Fibroblast of lung (primary cell): ENCODE results near the gene NKTR. TPM values are rescaled to one million over a fixed set of nuclear protein-coding genes. Genes with fewer than 3 reads are reported as not detected.

Experiments used
- DNase-seq, 2 donors: peaks; one replicate each; pipeline versions ENCODE4 v3.0.0 to v3.0.0-alpha.2; 2010; ENCODE audit warnings: low read depth in 2 of 2
- H2AFZ ChIP-seq: 2 replicates; pipeline ENCODE4 v1.5.1; 2012; ENCODE audit warnings: low read length, control low read depth, inconsistent platforms
- H3K27ac ChIP-seq: 2 replicates; pipeline ENCODE4 v1.5.1; 2011; ENCODE audit warnings: low read length, control low read depth; ENCODE audit not compliant: insufficient read depth
- H3K27me3 ChIP-seq: 2 replicates; pipeline ENCODE4 v1.5.1; 2011; ENCODE audit warnings: mild to moderate bottlenecking, low read length; ENCODE audit not compliant: control insufficient read depth, insufficient read depth
- H3K36me3 ChIP-seq: 2 replicates; pipeline ENCODE4 v1.5.1; 2011; ENCODE audit warnings: low read length; ENCODE audit not compliant: control insufficient read depth, insufficient read depth
- H3K4me1 ChIP-seq: 2 replicates; pipeline ENCODE4 v1.5.1; 2011; ENCODE audit warnings: low read length; ENCODE audit not compliant: control insufficient read depth, insufficient read depth; ENCODE audit errors: extremely low read depth
- H3K4me2 ChIP-seq: 2 replicates; pipeline ENCODE4 v1.5.1; 2011; ENCODE audit warnings: low read length, control low read depth; ENCODE audit not compliant: insufficient read depth; ENCODE audit errors: extremely low read depth
- H3K4me3 ChIP-seq, 4 experiments: fragments of 200-600 bp in 1 of 4; sonication (generic) in 1 of 4; replicated peaks in 1 of 4; 2 replicates each; pipeline ENCODE4 v1.5.1; 2011 to 2016; ENCODE audit warnings: low read length in 4 of 4, low read depth in 3 of 4, mild to moderate bottlenecking in 3 of 4, control low read depth in 2 of 4, inconsistent platforms in 1 of 4, mixed read lengths in 1 of 4; ENCODE audit not compliant: insufficient read depth in 1 of 4; ENCODE audit errors: control extremely low read depth in 1 of 4
- H3K79me2 ChIP-seq: 2 replicates; pipeline ENCODE4 v1.5.1; 2012; ENCODE audit warnings: mild to moderate bottlenecking, low read length, inconsistent platforms; ENCODE audit not compliant: control insufficient read depth, insufficient read depth
- H3K9ac ChIP-seq: 2 replicates; pipeline ENCODE4 v1.5.1; 2011; ENCODE audit warnings: mild to moderate bottlenecking, low read length, control low read depth; ENCODE audit not compliant: insufficient read depth
- H3K9me3 ChIP-seq: 2 replicates; pipeline ENCODE4 v1.5.1; 2012; ENCODE audit warnings: low read depth, low read length; ENCODE audit not compliant: control insufficient read depth, insufficient read depth
- H4K20me1 ChIP-seq: 2 replicates; pipeline ENCODE4 v1.5.1; 2011; ENCODE audit warnings: low read length; ENCODE audit not compliant: control insufficient read depth, insufficient read depth; ENCODE audit errors: extremely low read depth
- CTCF ChIP-seq, 2 donors: IDR thresholded peaks in 1 of 2; conservative IDR thresholded peaks in 1 of 2; 1 replicate in 1 of 2; 2 replicates in 1 of 2; pipeline ENCODE4 v1.5.1; 2011 to 2012; ENCODE audit warnings: low read length in 2 of 2, control low read depth in 1 of 2, inconsistent platforms in 1 of 2, low read depth in 1 of 2, mild to moderate bottlenecking in 1 of 2
- EZH2 ChIP-seq: IDR thresholded peaks from 2 replicates; pipeline ENCODE4 v1.5.1; 2012; ENCODE audit warnings: low read length, control low read depth, mild to moderate bottlenecking; ENCODE audit errors: missing control alignments
- polyA plus RNA-seq, 2 donors: library from polyadenylated mRNA; depleted of rRNA in 1 of 2; stranded (reverse) in 1 of 2; unstranded in 1 of 2; fragments of >200 nt; gene quantifications; 2 replicates each; pipeline ENCODE4 v1.2.1, GENCODE V29; 2011 to 2012; ENCODE audit warnings: missing spikeins in 1 of 2
- total RNA-seq: library from RNA; depleted of rRNA; stranded (reverse); fragments of >200 nt; gene quantifications from 2 replicates; pipeline ENCODE4 v1.2.1, GENCODE V29; 2014

NKTR gene
- total and polyA plus RNA-seq, 2 donors (not counting 1 experiment from before 2014, with no cell fraction given), result 26.4 to 44.6 TPM

- H3K79me2 ChIP-seq, result no peaks in the 10 kb centered on the region
- H3K9me3 ChIP-seq, result no peaks in the 10 kb centered on the region
- no peak overlapping the region for H3K9ac ChIP-seq
- peaks cover 4% of the 10 kb centered on the region for H3K4me1 ChIP-seq
- peaks cover 10% of the 10 kb centered on the region for H3K36me3 ChIP-seq
- H3K27ac ChIP-seq, result no peak overlapping the region
- no peaks in the 10 kb centered on the region for H3K27me3 ChIP-seq
- DNase-seq, result no peak
- H2AFZ ChIP-seq, result no peak overlapping the region
- TF ChIP-seq CTCF (conservative IDR thresholded peaks at IDR 0.05 in 1 of 2, IDR thresholded peaks at IDR 0.05 in 1 of 2; ENCODE audit: low read depth in 1 of 2, low read length in 2 of 2), result no peak
- H4K20me1 ChIP-seq, result no peaks in the 10 kb centered on the region
- no peak overlapping the region for H3K4me3 ChIP-seq
- H3K4me2 ChIP-seq, result no peak overlapping the region
These were observed 63.3 kb downstream of the NKTR start for GRCh38 chr3:42663581-42664437.

GRCh38 chr3:42664438-42664803 lies 63.9 kb downstream of the NKTR start:
- TF ChIP-seq CTCF (conservative IDR thresholded peaks at IDR 0.05 in 1 of 2, IDR thresholded peaks at IDR 0.05 in 1 of 2; ENCODE audit: low read depth in 1 of 2, low read length in 2 of 2), result no peak
- no peak for TF ChIP-seq EZH2
- DNase-seq, result no peak
- Histone ChIP-seq H2AFZ (no peak overlapping the region), H3K27ac (no peak overlapping the region), H3K9me3 (no peaks in the 10 kb centered on the region), H4K20me1 (no peaks in the 10 kb centered on the region), H3K4me1 (peaks cover 4% of the 10 kb centered on the region), H3K27me3 (no peaks in the 10 kb centered on the region), H3K4me2 (no peak overlapping the region), H3K79me2 (no peaks in the 10 kb centered on the region), H3K4me3 (no peak overlapping the region), H3K9ac (no peak overlapping the region), H3K36me3 (peaks cover 8% of the 10 kb centered on the region)

- Histone ChIP-seq H3K9me3 (no peaks in the 10 kb centered on the region), H3K27me3 (no peaks in the 10 kb centered on the region), H3K79me2 (no peaks in the 10 kb centered on the region), H3K27ac (no peak overlapping the region), H2AFZ (no peak overlapping the region), H3K36me3 (peaks cover 3% of the 10 kb centered on the region), H3K4me1 (no peaks in the 10 kb centered on the region), H3K4me3 (no peak overlapping the region), H3K4me2 (no peak overlapping the region), H3K9ac (no peak overlapping the region), H4K20me1 (no peaks in the 10 kb centered on the region)
- no peak for DNase-seq
- TF ChIP-seq EZH2 (no peak), CTCF (conservative IDR thresholded peaks at IDR 0.05 in 1 of 2, IDR thresholded peaks at IDR 0.05 in 1 of 2; ENCODE audit: low read depth in 1 of 2, low read length in 2 of 2) (no peak)
These were observed 64.8 kb downstream of the NKTR start for GRCh38 chr3:42665050-42665878.
